ENCODE results near the gene KCNK1.

KCNK1 gene

DNA sequence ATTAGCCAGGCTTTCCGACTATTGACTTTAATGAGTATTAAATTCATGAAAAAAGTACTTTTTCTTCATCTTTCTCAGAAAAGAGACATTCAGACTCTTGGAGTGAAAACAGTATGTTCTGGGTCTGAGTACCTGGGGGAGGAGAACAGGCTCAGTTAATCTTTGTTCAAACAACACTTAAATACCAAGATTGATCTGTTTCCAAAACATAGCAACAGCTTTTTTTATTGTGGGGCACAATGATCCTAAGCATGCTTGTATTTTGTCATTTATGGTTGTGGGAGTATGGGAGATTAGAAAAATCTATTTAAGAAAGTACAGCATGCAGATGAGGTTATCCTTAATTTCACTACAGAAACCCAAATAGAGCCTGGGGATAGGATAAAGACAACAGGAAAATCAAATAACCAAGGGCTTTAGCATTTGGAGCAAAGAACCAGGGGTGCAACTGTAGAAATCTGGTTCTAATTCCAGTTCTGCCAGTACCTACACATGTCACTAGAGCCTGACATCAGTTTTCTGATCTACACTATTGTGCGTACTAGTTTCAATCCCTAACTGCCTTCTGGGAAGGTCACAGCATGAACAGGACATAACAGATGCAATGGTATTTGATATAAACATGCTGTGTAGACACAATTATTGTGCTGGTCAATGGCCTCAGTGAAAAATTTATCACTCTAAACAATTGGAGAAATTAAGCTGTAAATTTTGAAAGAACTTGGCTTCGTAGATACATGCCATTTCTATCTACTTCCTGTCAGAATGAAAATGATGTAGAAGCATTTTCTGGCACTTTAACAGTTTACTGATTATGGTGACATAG, 91.2 kb downstream of the KCNK1 start:
- no peak for DNase-seq (ENCODE audit: low read depth, low spot score)

DNA sequence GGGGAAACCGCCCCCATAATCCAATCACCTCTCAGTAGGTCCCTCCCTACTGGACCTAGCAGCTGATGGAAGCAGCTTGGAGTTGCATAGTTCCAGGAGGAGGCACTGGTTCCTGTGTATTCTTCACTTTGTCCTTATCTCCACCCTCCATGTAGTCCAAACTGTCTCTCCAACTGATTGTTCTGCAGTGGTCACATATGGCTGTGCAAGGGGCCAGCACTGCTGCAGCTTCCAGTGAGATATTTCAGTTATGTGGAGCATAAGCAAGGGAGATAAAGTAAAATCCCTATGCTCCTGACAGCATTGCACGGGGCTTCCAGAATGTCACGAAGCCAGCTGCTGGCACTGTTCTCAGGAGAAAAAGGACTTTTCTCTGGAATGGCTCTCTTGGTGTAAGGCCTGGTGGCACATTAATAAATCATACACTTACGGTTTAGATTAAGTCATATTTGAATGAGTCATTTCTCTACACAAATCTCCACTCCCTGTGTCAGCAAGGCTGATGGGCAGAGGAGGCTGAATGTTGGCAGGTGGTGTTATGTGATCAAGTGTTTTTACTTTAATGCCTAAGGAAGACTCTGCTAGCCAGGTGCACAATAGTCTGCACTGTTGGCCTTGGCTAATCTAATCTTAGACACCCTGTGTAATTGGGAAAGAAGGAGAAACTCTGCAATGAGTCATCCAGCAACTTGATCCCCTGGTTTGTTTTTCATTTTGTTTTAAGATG, 93.4 kb downstream of the KCNK1 start:
- peak; percentile 35 for DNase-seq (ENCODE audit: low read depth, low spot score)

DNA sequence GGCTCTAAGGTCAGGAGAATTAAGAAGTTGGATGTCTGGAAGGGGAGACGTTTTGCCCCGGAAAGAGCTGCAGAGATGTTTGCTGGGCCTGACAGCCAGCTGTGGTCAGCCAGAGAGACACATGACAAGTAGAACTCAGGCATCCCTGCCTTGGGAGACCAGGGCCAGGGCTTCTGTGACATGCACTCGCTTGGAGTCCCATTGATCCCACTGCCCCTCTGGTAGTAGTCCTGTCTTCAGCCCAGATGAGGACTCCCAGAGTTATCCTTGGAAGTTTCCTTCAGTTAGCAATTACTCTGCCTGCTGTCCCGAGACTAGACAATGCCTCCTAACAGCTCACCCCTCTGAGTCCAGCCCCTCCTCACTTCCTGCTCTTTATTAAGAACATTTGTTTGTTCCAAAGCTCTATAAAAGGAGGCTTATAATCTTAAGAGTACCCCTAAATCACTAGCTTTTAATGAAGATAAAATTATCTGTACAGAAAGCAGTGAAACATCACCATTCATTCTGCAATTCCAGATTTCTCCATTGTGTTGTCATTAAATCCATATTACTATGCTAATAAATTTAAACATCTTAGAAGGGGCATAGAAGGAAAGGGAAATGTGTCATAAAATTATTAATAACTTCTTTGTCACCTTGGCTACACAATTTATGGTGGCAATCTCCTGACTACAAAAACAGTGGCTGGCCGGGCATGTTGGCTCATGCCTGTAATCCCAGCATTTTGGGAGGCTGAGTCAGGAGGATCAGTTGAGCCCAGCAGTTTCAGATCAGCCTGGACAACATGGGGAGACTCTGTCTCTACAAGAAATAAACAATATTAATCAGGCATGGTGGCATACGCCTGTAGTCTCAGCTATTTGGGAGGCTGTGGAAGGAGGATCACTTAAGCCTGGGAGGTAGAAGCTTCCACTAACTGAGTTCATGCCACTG, 94.2 kb downstream of the KCNK1 start:
- DNase-seq (ENCODE audit: low read depth, low spot score), result no peak

DNA sequence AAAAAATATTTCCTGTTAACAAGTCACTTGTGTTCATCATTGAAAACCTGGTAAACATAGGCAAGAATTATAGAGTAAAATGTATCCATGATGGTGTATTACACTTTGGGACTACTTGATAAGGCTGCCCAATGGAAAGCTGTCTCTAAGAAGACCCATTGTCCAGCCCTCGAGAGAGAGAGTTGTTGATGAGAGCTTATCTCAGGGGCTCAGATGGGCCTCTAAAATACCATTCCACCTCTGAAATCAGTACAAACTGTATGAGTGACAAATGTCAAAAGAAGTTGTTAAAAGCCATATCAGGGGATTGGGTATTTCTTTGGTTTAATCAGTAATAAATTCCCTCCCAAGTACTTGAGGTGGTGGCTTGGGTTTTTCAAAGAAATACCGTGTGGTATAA, 96.1 kb downstream of the KCNK1 start:
- DNase-seq (ENCODE audit: low read depth, low spot score), result no peak

DNA sequence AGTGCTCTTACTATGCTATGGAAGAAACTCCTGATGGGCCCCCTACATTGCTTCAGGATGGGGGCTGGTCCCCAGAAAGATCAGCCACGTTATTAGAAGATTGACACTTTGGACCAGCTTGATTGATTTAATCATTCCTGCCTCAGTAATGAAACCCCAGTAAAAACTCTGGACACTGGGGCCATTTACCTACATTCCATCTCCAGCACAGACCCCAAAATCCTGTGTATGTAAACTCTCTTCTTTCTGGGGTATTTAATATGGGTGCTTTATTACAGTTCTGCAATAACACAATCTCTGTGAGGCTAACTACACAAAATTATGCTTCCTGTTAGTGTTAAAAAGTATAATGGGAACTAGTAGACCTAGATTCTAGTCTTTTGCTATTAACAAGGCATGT, 96.6 kb downstream of the KCNK1 start:
- no peak for DNase-seq (ENCODE audit: low read depth, low spot score)

DNA sequence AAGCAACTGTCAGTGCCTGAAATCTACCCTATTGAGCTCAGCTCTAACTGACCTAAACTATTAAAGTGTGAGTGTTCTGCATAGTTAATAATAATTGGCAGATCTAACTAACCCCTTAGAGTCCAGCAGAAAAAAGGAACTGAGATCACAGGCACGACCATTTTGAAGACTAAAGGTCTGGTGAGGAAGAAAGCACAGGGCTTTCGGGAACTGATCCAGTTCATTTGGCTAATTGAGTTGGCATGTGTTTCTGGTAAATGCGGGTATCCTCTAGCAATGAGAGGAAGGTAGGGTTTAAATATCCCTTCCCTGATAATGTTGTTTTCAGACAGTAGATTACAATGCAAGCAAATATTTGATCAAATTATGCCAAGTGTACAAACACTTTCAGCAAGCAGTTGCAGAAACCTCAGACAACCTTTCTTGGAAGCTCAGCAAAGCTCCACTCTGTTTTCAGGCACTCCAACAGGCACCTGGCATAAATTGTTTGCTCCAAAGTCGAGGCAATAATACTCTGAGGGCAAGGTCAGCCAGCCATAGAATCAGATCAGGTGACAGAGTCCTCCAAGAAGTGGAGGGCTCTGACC, 100.8 kb downstream of the KCNK1 start:
- DNase-seq (ENCODE audit: low read depth, low spot score), result no peak

DNA sequence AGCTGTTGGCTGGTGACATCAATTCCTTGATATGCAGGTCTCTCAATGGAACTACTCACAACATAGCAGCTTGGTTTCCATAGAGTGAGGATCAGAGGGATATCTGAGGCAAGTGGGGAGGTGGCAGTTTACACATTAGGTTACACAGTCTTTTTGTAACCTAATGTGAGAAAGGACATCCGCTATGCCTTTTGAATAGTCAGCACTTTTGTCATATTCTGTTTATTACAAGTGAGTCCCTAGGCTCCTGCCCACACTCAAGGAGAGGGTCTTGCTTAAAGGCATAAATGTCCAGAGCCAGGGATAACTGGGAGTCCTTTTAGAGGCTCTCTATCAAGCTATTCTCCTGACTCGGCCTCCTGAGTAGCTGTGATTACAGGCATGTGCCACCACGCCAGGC, 104.2 kb downstream of the KCNK1 start:
- no peak for DNase-seq (ENCODE audit: low read depth, low spot score)

DNA sequence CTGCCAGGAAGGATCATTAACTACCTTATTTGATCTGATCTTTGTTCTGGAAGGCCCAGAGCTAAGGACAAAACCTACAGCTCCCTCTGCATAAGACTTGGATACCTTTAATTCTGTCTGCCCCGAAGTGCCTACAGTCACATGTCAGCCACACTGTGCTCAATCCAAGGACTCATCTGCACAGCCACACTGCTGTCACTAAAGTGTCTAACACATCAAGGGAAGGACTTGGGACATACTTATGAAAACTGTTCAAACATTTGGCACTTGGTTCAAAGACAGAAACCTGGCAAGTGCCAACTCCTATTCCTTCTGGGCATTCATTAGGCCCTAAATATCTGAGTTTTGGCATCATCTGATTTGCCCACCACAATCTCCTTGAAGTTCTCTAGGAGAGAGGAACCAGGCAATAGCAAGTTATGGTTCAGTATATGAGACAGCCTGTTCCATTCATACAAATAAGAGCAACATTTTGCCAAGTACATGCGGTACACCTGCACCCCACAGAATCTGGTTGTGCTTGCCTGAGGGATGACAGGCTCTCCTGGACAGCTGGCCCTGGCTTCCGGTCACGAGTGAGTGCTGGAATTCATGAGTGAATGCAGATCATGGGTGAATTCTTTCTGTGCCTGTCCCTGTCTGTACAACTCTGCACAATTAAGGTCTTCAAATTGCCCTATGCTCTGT, 105.9 kb downstream of the KCNK1 start:
- no peak for DNase-seq (ENCODE audit: low read depth, low spot score)

DNA sequence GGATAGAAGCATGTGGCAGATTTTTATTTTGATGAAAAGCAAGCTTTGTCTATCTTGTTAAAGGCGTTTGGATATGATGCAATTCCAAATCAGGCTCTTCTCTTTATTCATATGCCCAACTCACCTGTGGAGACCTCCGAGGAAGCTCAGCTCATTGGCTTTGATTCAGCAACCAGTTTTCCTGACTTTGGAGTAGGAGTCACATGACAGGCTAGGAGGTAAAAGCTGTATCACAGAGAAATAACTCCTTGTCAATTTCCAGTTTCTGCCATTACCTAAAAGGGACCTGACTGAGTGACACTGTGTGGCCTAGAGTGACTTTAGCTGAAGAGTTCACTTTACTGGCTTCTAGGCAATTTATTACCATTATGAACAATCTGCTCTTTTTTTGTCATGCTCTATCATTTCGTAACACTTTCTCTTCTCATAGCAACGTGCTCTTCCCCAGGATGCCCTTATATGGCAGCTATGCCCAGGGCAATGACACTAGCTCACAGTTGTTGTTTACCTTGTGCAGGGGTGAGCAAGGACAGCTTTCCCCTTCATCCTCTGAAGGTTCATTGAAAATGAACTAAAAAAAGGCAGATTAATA, 107.2 kb downstream of the KCNK1 start:
- no peak for DNase-seq (ENCODE audit: low read depth, low spot score)

Measured in astrocyte of the hippocampus (primary cell).